Left renal cortex interstitium (tissue), 4 donors: ENCODE data around the gene GATA6. TPM values are rescaled to one million over a fixed set of nuclear protein-coding genes. Genes with fewer than 3 reads are reported as not detected.
"Not testable (repeated sequence)": the region's sequence is repeated elsewhere in the genome, so short reads cannot be mapped to it uniquely, and the experiment has no call there.

Source experiments
- DNase-seq, 4 donors: peaks; one replicate each; pipeline ENCODE4 v3.0.0-alpha.2; 2013; ENCODE audit warnings: low read depth in 4 of 4, low spot score in 2 of 4, missing footprints in 1 of 4
- polyA plus RNA-seq, 4 donors: library from polyadenylated mRNA; unstranded; fragments of 120-200 nt; gene quantifications; one replicate each; pipeline ENCODE4 v1.2.1, GENCODE V29; 2013; ENCODE audit not compliant: insufficient read length in 4 of 4

The GATA6 gene
- polyA plus RNA-seq, 4 donors = 8.0 to 13.8 (median 9.2) TPM

DNA sequence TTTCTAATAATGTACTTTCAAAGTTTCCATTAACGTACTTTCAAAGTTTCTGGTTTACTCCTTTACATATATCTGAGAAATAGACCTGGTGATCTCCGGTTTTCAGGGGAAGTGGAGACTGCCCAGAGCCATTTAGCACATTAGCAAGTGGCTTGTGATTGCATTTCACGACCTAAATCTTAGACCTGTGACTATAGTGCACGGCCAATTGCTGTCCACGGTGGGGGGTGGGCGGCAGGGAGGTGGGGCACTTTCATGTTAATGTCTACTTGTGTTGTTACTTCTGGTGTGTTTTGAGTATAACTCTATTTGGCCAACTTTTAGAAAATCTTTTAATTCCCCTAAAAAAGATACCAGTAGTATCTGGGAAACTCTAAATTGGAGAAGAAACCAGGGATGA is 11.3 kb downstream of the GATA6 start:
- no peak for DNase-seq

DNA sequence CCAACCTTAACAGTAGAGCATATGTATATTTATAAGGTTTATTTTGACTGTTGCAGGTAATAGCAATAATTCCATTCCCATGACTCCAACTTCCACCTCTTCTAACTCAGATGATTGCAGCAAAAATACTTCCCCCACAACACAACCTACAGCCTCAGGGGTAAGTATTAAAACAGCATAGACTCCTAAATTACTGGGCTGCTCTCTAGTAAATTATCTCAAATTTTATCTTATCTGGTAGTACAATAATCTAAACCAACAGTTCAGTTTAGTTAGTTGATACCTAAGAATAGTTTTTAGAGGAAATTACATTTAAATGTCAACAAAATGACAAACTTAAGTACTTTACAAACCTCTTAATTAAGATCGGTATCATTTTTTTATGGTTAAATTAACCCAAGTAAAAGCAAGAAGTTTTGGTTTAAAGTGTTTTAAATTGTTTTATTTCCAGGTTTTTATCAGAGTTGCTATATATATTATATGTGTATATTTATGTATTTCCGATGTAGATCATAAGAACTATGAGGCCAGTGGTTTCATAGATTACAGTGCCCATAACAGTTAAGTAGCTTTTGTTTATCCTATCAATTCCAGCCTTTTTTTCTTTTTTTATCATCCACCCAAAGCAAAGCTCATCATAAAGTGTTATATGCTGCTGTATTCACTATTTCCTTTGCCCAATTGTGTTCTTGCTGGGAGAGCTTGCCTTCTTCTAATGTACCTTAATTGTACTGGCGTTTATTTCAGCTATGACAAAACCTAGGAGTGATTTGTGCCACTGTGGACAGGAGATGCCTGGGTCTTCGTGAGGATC is 13.7 kb downstream of the GATA6 start:
- no peak for DNase-seq

- DNase-seq = no peak
Observed at GRCh38 chr18:22183698-22184170, 14.3 kb downstream of the GATA6 start.

- DNase-seq = not testable (repeated sequence)
Observed at GRCh38 chr18:22184573-22184972, 15.2 kb downstream of the GATA6 start.

- DNase-seq = no peak
Observed at GRCh38 chr18:22185273-22185672, 15.9 kb downstream of the GATA6 start.

DNA sequence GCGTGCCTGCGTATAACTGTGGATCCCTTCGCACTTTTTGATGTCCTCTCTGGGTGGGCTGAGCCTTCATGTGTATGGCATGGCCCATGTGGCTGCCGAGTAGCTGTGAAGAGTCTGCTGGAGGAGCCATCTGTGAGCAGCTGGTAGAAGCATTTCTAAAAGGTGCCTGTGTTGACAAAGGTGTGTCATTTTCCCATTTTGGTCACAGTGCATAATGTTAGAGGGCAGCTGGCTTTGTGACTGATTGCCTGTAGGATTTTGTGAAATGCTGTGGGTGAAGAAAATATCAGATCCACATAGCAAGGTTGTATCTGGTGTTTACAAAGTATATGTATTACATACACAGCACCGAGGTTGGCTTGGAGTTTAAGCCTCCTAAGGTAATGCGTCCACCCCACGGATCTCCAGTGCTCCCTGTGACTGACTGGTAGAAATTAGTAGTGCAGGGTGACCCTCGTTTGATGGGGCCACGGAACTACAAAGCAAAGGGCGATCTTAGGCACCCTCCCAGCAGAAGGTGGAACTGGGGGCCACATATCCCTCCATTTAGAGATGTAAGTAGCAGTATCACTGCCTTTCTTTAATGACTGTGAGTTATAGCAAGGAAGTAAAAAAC is 16.5 kb downstream of the GATA6 start:
- no peak for DNase-seq

DNA sequence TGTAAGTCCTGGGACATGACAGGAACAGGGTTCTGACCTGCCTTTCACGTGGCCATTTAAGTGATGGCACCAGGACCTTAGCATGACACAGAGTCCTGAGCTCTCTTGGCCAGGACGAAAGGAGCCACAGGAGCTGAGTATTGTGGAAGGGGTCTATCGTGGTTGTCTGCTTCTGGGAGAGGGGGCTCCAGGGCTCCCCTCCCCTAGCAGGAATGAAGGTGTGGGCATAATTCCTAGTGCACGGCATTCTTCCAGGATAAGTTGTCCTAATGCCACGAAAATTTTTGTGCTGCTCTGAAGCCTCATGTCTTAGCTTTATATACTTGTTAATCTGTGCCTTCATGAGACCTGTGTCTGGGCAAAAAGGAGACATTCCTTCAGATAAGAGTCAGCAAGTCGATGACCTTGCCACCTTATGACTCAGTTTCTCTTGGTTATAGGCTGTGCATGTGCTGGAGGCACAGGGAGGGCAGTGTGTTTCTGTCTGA is 17.1 kb downstream of the GATA6 start:
- DNase-seq = no peak

GRCh38 chr18:22188559-22189267 is 19.3 kb downstream of the GATA6 start:
- DNase-seq = no peak

DNA sequence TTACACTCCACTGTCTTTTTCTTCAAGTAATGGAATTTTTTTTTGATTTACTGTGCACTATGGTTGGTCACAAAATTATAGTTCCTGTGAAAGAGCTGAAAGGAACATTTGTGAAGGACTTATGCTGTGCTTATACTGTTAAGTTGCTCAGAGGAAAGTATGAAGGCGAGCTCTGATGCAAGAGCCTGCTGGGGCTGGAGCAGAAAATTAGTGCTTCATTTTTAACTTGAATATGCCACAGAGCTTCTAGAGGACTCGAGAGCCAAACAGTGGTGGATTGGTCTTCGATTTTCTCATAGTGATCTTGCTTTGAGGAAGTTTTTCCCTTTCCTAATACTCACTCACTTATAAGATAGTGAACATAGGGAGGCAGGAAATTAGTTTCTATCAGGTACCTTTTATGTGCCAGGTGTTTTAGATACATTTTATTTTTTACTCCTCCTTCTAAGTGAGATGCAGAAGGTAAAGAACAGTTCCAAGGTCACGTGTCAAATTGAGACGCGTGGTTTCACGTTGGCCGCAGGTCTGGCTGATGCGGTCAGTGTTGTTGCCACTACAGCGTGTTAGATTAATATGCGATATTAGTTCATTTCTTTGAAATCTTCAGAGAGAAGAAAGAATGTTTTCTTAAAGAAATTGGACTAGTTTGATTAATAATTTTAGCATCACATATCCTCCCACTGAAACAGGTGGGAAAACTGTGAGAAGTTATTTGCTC is 20.2 kb downstream of the GATA6 start:
- no peak for DNase-seq

DNA sequence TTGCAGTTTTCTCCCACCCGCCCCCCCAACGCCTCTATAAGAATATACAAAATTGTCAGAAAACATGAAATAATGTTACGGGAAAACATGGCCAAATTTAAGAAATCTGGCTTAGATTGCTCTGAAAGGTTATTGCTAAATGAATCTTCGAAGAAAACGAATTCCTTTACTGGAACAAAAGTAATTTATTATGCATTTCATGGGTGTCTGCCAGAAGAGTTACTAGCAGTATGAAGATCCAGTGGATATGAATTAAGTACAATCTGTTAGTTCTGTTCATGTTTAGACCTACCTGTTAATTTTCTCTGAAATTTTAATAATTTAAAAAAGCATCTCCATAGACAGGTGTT is 21.9 kb downstream of the GATA6 start:
- peak in 1 of 4 donors; percentile 36 for DNase-seq

GRCh38 chr18:22191923-22192322 is 22.5 kb downstream of the GATA6 start:
- DNase-seq = peak in 2 of 4 donors; percentile 66 to 68

- peak in 1 of 4 donors; percentile 9 for DNase-seq
Observed at GRCh38 chr18:22193466-22193865, 24.1 kb downstream of the GATA6 start.

DNA sequence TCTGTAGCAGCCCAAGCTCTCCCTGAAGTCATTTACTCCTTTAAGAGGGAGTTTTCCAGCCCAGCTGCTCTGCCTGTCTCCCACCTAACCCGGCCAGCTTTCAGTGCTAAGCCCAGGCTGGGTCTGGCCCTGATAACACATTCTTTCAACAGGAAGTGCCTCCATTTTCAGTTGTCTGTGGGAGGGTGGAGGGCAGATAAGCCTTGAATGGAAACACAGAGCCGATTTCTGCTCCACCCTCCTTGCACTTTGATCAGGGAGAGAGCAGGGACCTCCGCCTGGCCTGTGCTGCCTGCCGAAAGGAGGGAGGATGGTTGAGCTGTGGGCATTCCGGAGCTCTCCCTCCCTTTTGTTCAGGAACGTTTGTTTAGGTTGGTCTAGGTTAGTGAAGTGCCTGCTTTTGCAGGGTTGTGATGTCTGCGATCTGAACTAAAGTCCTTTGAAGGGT is 24.8 kb downstream of the GATA6 start:
- DNase-seq = no peak

GRCh38 chr18:22195052-22195451 is 25.7 kb downstream of the GATA6 start:
- no peak for DNase-seq

DNA sequence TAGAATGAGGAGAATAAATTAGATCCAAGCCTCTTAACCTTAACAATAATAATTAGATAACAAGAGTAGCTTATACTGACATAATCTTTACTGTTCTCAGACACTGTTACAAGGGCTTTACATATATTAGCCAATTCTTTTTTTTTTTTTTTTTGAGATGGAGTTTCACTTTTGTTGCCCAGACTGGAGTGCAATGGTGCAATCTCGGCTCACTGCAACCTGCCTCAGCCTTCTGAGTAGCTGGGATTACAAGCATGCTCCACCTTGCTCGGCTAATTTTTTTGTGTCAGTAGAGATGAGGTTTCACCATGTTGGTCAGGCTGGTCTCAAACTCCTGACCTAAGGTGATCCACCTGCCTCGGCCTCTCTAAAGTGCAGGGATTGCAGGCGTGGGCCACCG is 27.6 kb downstream of the GATA6 start:
- not testable (repeated sequence) for DNase-seq

GRCh38 chr18:22197668-22198067 is 28.3 kb downstream of the GATA6 start:
- no peak for DNase-seq

DNA sequence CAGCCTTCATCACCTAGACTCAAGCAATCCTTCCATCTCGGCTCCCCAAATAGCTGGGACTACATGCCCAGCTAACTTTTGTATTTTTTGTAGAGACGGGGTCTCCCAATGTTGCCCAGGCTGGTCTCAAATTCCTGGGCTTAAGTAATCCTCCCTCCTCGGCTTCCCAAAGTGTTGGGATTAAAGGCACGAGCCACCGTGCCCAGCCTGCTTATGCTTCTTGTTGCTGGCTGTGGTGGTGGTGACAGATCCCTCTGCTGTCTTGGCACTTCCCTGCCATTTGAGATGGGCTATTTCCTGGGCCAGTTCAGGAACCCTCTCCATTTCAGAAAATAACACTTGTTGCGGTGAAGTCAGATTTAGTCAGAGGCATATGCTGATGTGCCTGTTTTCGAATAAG is 28.8 kb downstream of the GATA6 start:
- no peak for DNase-seq

- no peak for DNase-seq
Observed at GRCh38 chr18:22199005-22199404, 29.6 kb downstream of the GATA6 start.

GRCh38 chr18:22200611-22201225 is 31.3 kb downstream of the GATA6 start:
- no peak for DNase-seq

- no peak for DNase-seq
Observed at GRCh38 chr18:22203035-22203434, 33.6 kb downstream of the GATA6 start.
